ENCODE data around the gene GRID2. TPM values are rescaled to one million over a fixed set of nuclear protein-coding genes. Genes with fewer than 3 reads are reported as not detected.

The GRID2 gene
- total RNA-seq, 1 donor from 2014 or later, result not detected

GRCh38 chr4:93066749-93067148 lies 763.0 kb downstream of the GRID2 start:
- DNase-seq (ENCODE audit: low read depth in 2 of 2), result no peak

DNA sequence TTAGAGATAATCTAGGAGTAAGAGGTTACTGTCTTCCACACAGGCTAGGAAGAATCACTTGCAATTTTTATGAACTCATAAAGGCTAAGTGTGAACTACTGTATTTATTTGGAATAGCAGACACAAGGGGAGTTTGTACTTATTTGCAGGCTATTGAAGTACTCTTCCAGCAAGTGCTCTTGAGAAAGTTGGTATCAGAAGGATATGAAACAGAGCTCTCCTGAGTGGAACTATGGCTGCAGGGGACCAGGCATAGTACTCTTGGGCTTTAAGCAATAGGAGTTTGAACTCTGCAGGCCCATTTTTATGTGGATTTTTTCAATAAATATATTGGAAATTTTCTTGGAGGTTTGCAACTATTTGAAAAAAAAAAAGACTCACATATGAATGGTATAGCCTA lies 768.5 kb downstream of the GRID2 start:
- DNase-seq (ENCODE audit: low read depth in 2 of 2), result no peak

DNA sequence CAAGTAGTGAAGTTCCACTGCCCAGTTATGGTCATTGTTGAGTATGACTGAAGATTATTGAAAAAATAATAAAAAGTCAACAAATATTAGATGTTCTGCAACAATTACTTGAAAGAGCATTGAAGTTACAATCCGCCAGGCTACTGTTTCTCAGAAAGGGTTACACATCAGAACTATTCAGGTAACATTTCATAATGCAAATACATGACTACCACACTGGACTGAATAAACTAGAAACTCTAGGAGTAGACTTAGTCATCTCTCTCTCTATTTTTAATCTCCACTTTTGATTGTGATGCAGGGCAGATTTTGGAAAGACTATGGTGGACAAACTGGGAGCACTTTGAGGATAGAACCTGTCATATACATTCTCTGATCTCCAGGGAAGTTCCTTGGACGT lies 776.5 kb downstream of the GRID2 start:
- no peak for DNase-seq (ENCODE audit: low read depth in 2 of 2)

DNA sequence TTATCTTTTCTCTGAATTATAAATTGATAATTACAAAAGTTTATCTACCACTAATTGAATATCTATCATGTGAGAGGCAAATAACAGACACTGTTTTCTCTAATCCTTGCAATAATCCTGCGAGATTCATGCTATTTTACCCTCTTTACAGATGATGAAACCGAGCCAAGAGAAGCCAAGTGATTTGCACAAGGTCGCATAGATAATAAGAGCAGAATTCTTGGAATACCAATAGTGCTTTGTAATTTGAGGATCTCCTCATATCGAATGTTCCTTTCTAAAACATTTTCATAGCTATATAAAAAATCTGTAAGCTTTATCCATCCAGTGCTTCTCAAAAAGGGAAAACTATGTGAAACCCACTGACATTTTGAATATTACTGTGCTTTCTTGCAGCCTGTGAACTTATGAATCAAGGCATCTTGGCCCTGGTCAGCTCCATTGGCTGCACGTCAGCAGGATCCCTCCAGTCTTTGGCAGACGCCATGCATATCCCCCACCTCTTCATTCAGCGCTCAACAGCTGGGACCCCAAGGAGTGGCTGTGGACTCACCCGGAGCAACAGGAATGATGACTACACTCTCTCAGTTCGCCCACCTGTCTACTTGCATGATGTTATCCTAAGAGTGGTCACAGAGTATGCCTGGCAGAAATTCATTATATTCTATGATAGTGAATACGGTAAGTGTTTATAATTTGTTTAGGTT lies 781.0 kb downstream of the GRID2 start:
- no peak for DNase-seq (ENCODE audit: low read depth in 2 of 2)

DNA sequence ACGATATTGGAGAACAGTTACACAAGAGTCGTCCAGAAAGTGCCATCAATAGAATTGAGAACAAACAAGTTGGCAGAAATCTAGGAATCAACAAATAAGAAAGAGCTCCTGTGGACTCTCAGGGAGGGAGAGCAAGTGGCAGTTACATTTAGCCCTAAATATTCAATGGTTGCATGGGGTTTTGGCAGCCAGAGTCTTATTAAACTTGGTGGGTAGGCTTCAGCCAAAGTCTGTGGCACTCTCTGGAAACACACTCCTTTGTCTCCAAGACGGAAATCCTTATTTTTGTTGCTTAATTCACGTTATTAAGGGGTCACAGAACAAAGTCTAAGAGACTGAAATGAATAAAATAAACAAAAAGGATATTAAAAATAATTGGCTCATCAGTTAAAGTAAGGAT lies 782.6 kb downstream of the GRID2 start:
- DNase-seq (ENCODE audit: low read depth in 2 of 2), result no peak

DNA sequence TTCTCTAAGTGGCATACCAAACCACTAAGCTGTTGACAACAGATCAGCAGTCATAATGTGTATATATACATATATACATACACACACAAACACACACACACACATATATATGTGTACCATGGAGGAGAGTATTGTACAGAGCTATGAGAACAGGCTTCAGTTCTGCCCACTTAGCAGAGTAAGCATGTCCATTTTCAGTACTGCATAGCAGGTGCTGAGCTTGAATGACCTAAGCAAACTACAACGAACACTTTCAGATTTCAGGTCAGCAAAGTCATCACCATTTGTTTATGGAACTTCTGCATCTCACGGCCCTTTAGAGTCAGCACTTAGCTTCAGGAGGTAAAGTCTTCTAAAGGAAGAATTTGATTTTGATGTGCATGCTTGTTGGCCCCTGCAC lies 789.0 kb downstream of the GRID2 start:
- no peak for DNase-seq (ENCODE audit: low read depth in 2 of 2)

DNA sequence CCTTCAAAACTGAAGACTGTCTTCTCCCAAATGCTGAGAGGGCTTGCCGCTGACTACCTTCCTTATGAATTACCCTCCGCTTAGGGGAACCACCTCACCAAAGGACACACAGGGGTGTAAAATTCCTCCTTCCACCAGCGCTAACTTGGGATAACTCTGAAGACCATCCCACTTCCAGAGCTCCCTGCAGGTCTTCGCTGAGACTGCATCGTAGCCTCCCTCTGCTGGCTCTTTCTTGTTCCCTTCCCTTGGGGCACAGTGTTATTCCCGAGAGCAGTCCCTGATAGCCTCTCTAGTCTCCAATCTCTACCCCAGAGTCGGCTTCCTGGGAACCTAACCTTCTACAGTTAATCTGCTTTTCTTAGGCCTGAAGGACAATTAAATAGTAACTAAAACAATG lies 799.3 kb downstream of the GRID2 start:
- DNase-seq (ENCODE audit: low read depth in 2 of 2), result no peak

DNA sequence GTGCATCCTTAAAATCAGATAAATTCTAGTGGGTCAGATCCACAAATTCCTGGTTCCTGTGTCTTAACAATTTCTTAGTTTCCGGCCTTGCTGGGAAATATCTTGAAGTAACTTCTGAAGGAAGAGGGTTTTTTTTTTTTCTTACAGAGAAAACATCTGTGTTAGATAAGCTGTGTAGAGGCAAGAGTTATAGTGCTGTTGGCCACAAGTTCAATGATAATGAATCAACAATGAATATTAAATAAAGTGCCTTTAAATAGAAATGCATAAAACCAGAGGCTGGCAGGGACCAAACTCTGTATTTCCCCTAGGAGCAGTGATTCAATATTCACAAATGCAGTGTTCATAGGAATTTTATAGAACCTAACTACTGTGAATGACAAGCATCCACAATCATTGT lies 812.9 kb downstream of the GRID2 start:
- DNase-seq (ENCODE audit: low read depth in 2 of 2), result no peak

DNA sequence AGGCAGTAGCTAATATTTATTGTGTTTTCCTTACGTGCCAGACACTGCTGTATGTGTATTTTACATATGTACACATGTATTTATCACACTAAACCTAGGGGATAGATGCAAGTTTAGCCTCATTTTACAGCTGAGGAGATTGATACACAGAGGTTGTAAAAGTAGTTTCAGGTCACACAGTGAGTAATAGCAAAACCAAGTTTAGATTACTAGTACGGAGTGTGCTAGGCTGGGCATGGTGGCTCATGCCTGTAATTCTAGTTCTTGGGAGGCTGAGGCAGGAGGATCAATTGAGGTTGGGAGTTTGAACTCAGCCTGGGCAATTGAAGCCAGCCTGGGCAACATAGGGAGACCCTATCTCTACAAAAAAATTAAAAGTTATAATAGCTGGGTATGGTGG lies 823.7 kb downstream of the GRID2 start:
- DNase-seq (ENCODE audit: low read depth in 2 of 2), result no peak

DNA sequence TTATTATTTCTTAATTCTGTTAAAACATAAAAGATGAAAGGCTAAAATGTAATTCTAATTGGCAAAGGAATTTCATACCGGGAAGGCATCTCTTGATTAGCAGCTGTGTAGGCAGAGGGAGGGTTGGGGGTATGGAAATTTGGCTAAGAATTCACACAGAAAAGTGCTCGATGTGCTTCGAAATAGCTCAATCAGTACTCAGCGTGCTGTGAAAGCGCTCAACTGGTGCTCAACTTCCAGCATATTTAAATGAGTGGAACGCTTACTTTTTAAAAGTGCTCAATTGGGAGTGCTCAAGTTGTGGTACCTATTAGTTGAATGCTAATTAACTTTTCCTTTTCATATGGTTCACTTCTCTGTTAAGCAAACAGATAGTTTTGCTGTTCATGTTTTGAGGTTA lies 828.9 kb downstream of the GRID2 start:
- DNase-seq (ENCODE audit: low read depth in 2 of 2), result no peak

- DNase-seq (ENCODE audit: low read depth in 2 of 2), result no peak
These were observed 835.4 kb downstream of the GRID2 start for GRCh38 chr4:93139118-93139517.

DNA sequence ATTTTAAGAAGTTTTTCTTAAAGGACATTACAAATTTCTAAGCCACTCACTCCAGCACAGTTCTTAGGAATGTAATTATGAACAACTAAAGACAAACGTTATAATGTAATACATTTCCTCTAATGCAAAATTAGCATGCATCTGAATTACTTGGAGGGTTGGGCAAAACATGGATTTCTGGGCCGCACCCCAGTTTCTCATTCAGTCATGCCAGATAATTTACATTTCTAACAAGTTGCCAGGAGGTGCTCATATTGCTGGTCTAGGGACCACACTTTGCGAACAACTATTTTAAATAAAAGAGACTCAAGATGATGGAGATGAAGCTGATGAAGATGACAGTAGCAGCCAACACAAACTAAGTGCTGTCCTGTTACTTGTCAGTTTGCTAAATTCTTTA lies 840.1 kb downstream of the GRID2 start:
- DNase-seq (ENCODE audit: low read depth in 2 of 2), result no peak

DNA sequence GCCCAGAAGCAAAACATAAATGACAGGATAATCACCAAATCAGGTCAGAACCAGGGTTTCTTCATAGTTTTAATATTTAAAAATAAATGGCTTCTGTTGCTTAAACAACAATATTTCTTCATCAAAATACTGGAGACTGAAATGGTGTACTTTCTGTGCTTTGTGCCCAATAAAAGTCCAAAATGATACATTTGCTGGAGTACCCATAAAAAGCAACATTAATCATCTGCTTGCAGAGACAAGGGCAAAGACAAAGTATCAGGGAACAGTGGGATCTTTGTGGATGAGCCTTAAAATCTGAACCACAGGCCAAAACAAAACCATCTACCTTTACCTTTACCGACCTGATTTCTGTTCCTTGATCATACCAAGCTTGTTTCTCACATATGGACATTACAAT lies 840.9 kb downstream of the GRID2 start:
- DNase-seq (ENCODE audit: low read depth in 2 of 2), result no peak

GRCh38 chr4:93147524-93148212 lies 843.9 kb downstream of the GRID2 start:
- DNase-seq (ENCODE audit: low read depth in 2 of 2), result no peak

GRCh38 chr4:93152491-93152890 lies 848.7 kb downstream of the GRID2 start:
- no peak for DNase-seq (ENCODE audit: low read depth in 2 of 2)

DNA sequence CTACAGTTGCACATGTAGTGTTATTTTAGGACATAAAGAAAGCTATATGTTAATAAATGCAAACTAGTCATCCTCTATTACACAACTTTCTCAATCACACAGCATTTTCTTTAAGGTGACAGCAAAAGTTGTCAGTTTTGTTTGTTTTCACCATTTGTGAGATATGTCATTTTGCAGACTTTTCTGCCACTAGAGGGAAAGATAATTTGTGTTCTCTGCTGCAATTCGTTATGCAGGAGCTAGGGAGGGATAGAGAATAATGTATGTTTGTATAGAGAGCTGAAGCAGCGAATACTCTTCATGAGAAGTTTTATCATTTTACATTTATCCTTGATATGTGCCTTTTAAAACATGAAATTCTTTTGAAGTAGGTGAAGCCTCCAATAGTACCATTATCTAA lies 854.2 kb downstream of the GRID2 start:
- no peak for DNase-seq (ENCODE audit: low read depth in 2 of 2)

- DNase-seq (ENCODE audit: low read depth in 2 of 2), result no peak
These were observed 864.3 kb downstream of the GRID2 start for GRCh38 chr4:93168053-93168452.

- DNase-seq (ENCODE audit: low read depth in 2 of 2), result no peak
These were observed 866.2 kb downstream of the GRID2 start for GRCh38 chr4:93169966-93170365.

DNA sequence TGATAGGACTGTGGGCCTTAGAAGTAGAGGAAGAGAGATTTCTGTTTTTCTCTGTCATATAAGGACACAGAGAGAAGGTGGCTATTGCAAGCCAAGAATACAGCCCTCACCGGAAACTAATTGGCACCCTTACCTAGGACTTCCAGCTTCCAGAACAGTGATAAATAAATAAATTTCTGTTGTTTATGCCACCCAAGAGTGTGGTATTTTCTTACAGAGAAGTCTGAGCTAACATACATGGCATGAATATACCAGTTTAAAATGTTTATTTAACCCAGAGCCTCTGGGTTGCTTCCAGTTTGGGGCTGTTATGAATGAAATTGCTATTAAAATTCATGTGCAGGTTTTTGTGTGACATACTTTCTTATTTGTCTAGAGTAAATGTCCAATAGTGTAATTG lies 870.8 kb downstream of the GRID2 start:
- DNase-seq (ENCODE audit: low read depth in 2 of 2), result no peak

DNA sequence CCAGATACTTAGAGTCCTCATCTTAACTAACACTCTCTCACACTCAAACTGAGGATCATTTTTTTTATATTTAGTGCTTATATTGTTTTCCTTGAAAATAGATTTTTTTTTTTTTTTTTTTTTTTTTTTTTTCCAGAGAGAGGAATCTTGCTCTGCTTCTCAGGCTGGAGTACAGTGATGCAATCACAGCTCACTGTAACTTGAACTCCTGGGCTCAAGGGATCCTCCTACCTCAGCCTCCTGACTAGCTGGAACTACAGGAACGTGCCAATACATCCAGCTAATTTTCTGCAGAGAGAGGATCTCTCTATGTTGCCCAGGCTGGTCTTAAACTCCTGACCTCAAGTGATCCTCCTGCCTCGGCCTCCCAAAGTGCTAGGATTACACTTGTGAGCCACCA lies 874.5 kb downstream of the GRID2 start:
- DNase-seq (ENCODE audit: low read depth in 2 of 2), result no peak

- no peak for DNase-seq (ENCODE audit: low read depth in 2 of 2)
These were observed 875.3 kb downstream of the GRID2 start for GRCh38 chr4:93179044-93179443.

- DNase-seq (ENCODE audit: low read depth in 2 of 2), result no peak
These were observed 879.0 kb downstream of the GRID2 start for GRCh38 chr4:93182722-93183121.

DNA sequence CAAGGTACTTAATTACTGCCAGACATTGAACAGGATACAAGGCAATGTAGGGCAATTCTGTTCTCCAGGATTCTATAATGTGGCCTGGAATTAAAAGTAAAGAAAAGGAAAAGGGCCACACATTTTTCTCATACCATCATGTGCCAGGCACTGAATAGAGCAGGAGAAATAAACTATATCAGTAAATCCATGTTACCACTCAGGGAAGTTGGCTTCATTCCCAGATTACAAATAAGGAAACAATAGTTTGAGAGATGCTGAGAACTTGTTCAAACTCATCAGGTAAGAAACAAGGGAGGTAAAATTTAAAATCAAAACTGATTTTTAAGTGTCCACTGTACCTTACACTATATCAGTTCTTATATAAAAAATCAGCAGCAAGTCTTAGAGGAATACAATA lies 879.8 kb downstream of the GRID2 start:
- DNase-seq (ENCODE audit: low read depth in 2 of 2), result no peak

- DNase-seq (ENCODE audit: low read depth in 2 of 2), result no peak
These were observed 880.3 kb downstream of the GRID2 start for GRCh38 chr4:93184053-93184452.
